Measurements from ENCODE around the gene COL17A1.

COL17A1 gene

DNA sequence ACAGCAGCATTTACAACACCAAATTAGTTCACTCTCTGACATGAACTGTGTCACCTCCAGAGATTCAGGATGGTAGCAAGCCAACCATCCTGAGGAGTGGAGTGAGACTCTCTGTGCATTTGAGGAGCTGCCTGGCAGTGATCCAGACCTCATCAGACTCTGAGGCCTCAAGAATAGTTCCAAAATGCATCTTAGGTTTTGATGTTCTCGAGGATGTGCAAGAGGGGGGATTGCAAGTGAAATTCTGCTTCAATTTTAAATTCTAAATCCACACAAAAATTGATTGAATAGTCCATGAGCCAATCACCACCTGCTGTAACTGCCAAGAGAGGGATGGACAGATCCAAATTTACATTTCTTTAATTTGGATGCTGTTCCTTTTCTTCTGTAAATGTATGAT lies 69.0 kb downstream of the COL17A1 start:
- H3K9ac ChIP-seq (ENCODE audit: low read length) = no peak overlapping the region
- no peak for DNase-seq
- no peak overlapping the region for H3K27ac ChIP-seq (ENCODE audit: low read length)
- H3K36me3 ChIP-seq (replicated peaks; ENCODE audit: insufficient read depth, low read length) = 0 out of 2 replicates have a peak, but pooled peaks cover 10% of the 10 kb centered on the region
- no peak for TF ChIP-seq EZH2phosphoT487 (IDR thresholded peaks at IDR 0.05; ENCODE audit: low read length)
- no peak overlapping the region for H3K4me3 ChIP-seq (ENCODE audit: low read length)
- H2AFZ ChIP-seq (ENCODE audit: low read length) = no peak overlapping the region
- no peaks in the 10 kb centered on the region for H3K9me3 ChIP-seq (replicated peaks; ENCODE audit: insufficient read depth, low read length)
- H3F3A ChIP-seq (ENCODE audit: insufficient read depth, low read length) = no peaks in the 10 kb centered on the region
- H3K4me1 ChIP-seq (ENCODE audit: low read length) = no peaks in the 10 kb centered on the region
- no peaks in the 10 kb centered on the region for H3K79me2 ChIP-seq (ENCODE audit: low read length)
- no peaks in the 10 kb centered on the region for H3K27me3 ChIP-seq (replicated peaks; ENCODE audit: insufficient read depth, low read length)
- no peak overlapping the region for H3K4me2 ChIP-seq (ENCODE audit: low read depth, low read length)
- H3K9me2 ChIP-seq (replicated peaks; ENCODE audit: insufficient read depth, low read length) = no peaks in the 10 kb centered on the region
- no peaks in the 10 kb centered on the region for H4K20me1 ChIP-seq (ENCODE audit: insufficient read depth, low read length)

DNA sequence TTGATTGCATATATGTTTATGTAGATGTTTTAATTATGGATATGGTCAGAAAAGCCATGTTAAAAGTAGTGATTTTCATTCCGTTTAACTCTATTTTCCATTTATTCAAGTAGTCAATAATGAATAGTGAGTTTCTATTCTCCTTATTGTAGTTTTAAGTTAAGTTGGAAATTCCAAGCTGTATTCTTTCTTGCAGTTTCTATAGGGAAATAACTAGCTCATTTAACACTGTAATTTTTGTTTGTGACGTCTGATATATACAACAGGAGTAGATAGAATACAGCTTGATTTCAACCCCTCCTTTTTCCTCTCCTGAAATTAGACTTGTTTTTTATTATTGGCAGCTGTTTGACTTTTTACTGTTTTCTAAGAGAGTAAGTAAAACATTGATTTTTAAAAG lies 71.5 kb downstream of the COL17A1 start:
- Histone ChIP-seq H3K27me3 (replicated peaks; ENCODE audit: insufficient read depth, low read length) (no peaks in the 10 kb centered on the region), H2AFZ (ENCODE audit: low read length) (no peak overlapping the region), H3K4me2 (ENCODE audit: low read depth, low read length) (no peak overlapping the region), H4K20me1 (ENCODE audit: insufficient read depth, low read length) (no peaks in the 10 kb centered on the region), H3K27ac (ENCODE audit: low read length) (no peak overlapping the region), H3F3A (ENCODE audit: insufficient read depth, low read length) (no peaks in the 10 kb centered on the region), H3K9ac (ENCODE audit: low read length) (no peak overlapping the region), H3K4me3 (ENCODE audit: low read length) (no peak overlapping the region), H3K4me1 (ENCODE audit: low read length) (no peaks in the 10 kb centered on the region), H3K79me2 (ENCODE audit: low read length) (no peaks in the 10 kb centered on the region), H3K36me3 (replicated peaks; ENCODE audit: insufficient read depth, low read length) (no peaks in the 10 kb centered on the region), H3K9me3 (replicated peaks; ENCODE audit: insufficient read depth, low read length) (no peaks in the 10 kb centered on the region), H3K9me2 (replicated peaks; ENCODE audit: insufficient read depth, low read length) (no peaks in the 10 kb centered on the region)
- TF ChIP-seq EZH2phosphoT487 (IDR thresholded peaks at IDR 0.05; ENCODE audit: low read length) (no peak), EZH2 (optimal IDR thresholded peaks at IDR 0.05; ENCODE audit: low read depth, low read length) (no peak)
- TF ChIP-seq, protein P1, sequence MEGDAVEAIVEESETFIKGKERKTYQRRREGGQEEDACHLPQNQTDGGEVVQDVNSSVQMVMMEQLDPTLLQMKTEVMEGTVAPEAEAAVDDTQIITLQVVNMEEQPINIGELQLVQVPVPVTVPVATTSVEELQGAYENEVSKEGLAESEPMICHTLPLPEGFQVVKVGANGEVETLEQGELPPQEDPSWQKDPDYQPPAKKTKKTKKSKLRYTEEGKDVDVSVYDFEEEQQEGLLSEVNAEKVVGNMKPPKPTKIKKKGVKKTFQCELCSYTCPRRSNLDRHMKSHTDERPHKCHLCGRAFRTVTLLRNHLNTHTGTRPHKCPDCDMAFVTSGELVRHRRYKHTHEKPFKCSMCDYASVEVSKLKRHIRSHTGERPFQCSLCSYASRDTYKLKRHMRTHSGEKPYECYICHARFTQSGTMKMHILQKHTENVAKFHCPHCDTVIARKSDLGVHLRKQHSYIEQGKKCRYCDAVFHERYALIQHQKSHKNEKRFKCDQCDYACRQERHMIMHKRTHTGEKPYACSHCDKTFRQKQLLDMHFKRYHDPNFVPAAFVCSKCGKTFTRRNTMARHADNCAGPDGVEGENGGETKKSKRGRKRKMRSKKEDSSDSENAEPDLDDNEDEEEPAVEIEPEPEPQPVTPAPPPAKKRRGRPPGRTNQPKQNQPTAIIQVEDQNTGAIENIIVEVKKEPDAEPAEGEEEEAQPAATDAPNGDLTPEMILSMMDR (IDR thresholded peaks at IDR 0.05; ENCODE audit: low read length) = no peak
- no peak for DNase-seq

DNA sequence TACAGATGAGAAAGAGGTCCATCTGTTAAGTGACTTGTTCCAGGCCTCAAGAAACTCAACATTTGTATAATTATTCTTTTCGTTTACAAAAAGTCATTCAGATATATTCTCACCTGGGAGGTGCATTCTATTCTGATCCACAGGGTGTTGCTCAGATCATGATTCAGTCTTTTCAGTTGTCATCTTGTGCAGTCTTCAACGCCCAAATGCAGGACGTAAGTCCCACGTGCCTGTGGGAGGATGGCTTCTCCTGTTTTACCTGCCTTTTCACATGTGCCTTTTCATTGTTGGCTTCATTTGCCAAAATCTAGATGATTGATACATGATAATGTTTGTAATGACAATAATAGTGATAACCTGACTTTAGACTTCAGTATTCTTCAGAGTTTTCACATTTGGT lies 72.2 kb downstream of the COL17A1 start:
- no peaks in the 10 kb centered on the region for H3K4me1 ChIP-seq (ENCODE audit: low read length)
- H3K79me2 ChIP-seq (ENCODE audit: low read length) = no peaks in the 10 kb centered on the region
- no peak for DNase-seq
- no peak for TF ChIP-seq EZH2 (optimal IDR thresholded peaks at IDR 0.05; ENCODE audit: low read depth, low read length)
- TF ChIP-seq EZH2phosphoT487 (IDR thresholded peaks at IDR 0.05; ENCODE audit: low read length) = no peak
- TF ChIP-seq, protein P1 (IDR thresholded peaks at IDR 0.05; ENCODE audit: low read length) = no peak
- no peaks in the 10 kb centered on the region for H3K36me3 ChIP-seq (replicated peaks; ENCODE audit: insufficient read depth, low read length)
- no peak overlapping the region for H2AFZ ChIP-seq (ENCODE audit: low read length)
- H3K27me3 ChIP-seq (replicated peaks; ENCODE audit: insufficient read depth, low read length) = no peaks in the 10 kb centered on the region
- no peak overlapping the region for H3K4me3 ChIP-seq (ENCODE audit: low read length)
- no peaks in the 10 kb centered on the region for H3K9me3 ChIP-seq (replicated peaks; ENCODE audit: insufficient read depth, low read length)
- H3K27ac ChIP-seq (ENCODE audit: low read length) = no peak overlapping the region
- H3K9me2 ChIP-seq (replicated peaks; ENCODE audit: insufficient read depth, low read length) = no peaks in the 10 kb centered on the region
- H3K9ac ChIP-seq (ENCODE audit: low read length) = no peak overlapping the region
- H3K4me2 ChIP-seq (ENCODE audit: low read depth, low read length) = no peak overlapping the region
- no peaks in the 10 kb centered on the region for H4K20me1 ChIP-seq (ENCODE audit: insufficient read depth, low read length)
- no peaks in the 10 kb centered on the region for H3F3A ChIP-seq (ENCODE audit: insufficient read depth, low read length)

DNA sequence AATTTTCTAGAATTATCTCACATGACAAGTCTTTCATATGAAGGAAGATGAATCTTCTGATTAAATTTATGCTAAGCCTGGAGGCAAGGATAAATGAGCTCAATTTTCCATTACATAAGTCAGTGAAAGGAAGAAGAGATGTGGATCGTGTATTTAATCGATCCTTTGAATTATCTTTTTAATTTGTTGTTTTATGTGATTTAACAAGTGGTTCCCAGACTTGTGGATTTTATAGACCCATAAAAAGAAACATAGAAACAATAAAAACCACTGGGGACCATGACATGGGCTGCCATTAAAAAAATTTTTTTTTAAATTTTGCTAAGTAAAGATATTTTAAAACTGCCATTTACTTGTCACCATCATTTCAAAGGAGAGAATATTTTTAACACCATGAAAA lies 73.8 kb downstream of the COL17A1 start:
- DNase-seq = no peak
- no peak overlapping the region for H3K9ac ChIP-seq (ENCODE audit: low read length)
- H3K27me3 ChIP-seq (replicated peaks; ENCODE audit: insufficient read depth, low read length) = no peaks in the 10 kb centered on the region
- H3K4me2 ChIP-seq (ENCODE audit: low read depth, low read length) = no peak overlapping the region
- H2AFZ ChIP-seq (ENCODE audit: low read length) = no peak overlapping the region
- H3K27ac ChIP-seq (ENCODE audit: low read length) = no peak overlapping the region
- TF ChIP-seq, protein P1 (IDR thresholded peaks at IDR 0.05; ENCODE audit: low read length) = no peak
- no peak for TF ChIP-seq EZH2 (optimal IDR thresholded peaks at IDR 0.05; ENCODE audit: low read depth, low read length)
- no peak for TF ChIP-seq EZH2phosphoT487 (IDR thresholded peaks at IDR 0.05; ENCODE audit: low read length)
- no peaks in the 10 kb centered on the region for H3K9me3 ChIP-seq (replicated peaks; ENCODE audit: insufficient read depth, low read length)
- H4K20me1 ChIP-seq (ENCODE audit: insufficient read depth, low read length) = no peaks in the 10 kb centered on the region
- no peaks in the 10 kb centered on the region for H3K79me2 ChIP-seq (ENCODE audit: low read length)
- no peaks in the 10 kb centered on the region; the same call in 1 of the 2 replicates for H3K36me3 ChIP-seq (replicated peaks; ENCODE audit: insufficient read depth, low read length)
- no peak overlapping the region for H3K4me3 ChIP-seq (ENCODE audit: low read length)
- no peaks in the 10 kb centered on the region for H3K9me2 ChIP-seq (replicated peaks; ENCODE audit: insufficient read depth, low read length)
- no peaks in the 10 kb centered on the region for H3F3A ChIP-seq (ENCODE audit: insufficient read depth, low read length)
- no peaks in the 10 kb centered on the region for H3K4me1 ChIP-seq (ENCODE audit: low read length)

Measured in MM.1S (cell line).